Measurements from ENCODE around the gene ACTRT2. TPM values are rescaled to one million over a fixed set of nuclear protein-coding genes. Genes with fewer than 3 reads are reported as not detected.

Gene ACTRT2
- total and polyA plus RNA-seq, 2 of the 8 experiments (the other 6 are each of a cell fraction or from before 2014, with no cell fraction given) = not detected

DNA sequence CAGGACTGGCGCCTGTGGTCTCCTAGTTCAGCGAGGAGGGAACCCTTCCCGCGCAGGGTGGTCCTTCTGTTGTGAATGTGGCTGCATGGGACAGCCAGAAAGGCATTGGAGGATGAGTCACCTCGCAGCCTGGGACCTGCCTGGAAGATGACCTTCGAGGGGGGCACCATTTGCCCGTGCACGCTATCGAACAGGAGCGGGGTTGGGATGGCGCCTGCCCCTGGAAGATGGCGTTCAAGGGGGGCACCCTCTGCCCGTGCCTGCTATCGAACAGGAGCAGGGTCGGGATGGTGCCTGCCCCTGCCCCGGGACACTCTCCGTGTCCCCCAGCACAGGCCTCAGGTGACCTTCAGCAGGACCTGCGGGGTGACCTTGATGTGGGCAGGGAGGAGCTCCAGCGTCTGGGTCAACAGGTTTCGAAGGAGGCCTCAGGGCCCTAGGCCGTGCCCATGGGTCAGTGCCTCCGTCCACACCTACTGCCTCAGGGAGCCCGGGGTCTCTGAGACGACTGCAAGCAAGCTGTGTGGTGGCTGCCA is 1.7 kb upstream of the ACTRT2 start (continued):
- TF ChIP-seq CBX8 (IDR thresholded peaks at IDR 0.05; ENCODE audit: borderline replicate concordance, low read depth, low read length) = no peak
- no peak for TF ChIP-seq HDAC2 (IDR thresholded peaks at IDR 0.05; ENCODE audit: borderline replicate concordance in 1 of 2, low read depth in 2 of 2, low read length in 2 of 2)
- no peak for TF ChIP-seq TAF7 (optimal IDR thresholded peaks at IDR 0.05; ENCODE audit: borderline replicate concordance, low read depth, low read length)
- TF ChIP-seq USF2 (IDR thresholded peaks at IDR 0.05; ENCODE audit: low read length) = no peak
- no peak for TF ChIP-seq EZH2 (IDR thresholded peaks at IDR 0.05; ENCODE audit: low read depth, low read length, severe bottlenecking)
- no peak for TF ChIP-seq HDAC6 (IDR thresholded peaks at IDR 0.05; ENCODE audit: low read depth, low read length)
- no peak for TF ChIP-seq KDM1A (IDR thresholded peaks at IDR 0.05; ENCODE audit: borderline replicate concordance, low read length)
- TF ChIP-seq, protein P1, sequence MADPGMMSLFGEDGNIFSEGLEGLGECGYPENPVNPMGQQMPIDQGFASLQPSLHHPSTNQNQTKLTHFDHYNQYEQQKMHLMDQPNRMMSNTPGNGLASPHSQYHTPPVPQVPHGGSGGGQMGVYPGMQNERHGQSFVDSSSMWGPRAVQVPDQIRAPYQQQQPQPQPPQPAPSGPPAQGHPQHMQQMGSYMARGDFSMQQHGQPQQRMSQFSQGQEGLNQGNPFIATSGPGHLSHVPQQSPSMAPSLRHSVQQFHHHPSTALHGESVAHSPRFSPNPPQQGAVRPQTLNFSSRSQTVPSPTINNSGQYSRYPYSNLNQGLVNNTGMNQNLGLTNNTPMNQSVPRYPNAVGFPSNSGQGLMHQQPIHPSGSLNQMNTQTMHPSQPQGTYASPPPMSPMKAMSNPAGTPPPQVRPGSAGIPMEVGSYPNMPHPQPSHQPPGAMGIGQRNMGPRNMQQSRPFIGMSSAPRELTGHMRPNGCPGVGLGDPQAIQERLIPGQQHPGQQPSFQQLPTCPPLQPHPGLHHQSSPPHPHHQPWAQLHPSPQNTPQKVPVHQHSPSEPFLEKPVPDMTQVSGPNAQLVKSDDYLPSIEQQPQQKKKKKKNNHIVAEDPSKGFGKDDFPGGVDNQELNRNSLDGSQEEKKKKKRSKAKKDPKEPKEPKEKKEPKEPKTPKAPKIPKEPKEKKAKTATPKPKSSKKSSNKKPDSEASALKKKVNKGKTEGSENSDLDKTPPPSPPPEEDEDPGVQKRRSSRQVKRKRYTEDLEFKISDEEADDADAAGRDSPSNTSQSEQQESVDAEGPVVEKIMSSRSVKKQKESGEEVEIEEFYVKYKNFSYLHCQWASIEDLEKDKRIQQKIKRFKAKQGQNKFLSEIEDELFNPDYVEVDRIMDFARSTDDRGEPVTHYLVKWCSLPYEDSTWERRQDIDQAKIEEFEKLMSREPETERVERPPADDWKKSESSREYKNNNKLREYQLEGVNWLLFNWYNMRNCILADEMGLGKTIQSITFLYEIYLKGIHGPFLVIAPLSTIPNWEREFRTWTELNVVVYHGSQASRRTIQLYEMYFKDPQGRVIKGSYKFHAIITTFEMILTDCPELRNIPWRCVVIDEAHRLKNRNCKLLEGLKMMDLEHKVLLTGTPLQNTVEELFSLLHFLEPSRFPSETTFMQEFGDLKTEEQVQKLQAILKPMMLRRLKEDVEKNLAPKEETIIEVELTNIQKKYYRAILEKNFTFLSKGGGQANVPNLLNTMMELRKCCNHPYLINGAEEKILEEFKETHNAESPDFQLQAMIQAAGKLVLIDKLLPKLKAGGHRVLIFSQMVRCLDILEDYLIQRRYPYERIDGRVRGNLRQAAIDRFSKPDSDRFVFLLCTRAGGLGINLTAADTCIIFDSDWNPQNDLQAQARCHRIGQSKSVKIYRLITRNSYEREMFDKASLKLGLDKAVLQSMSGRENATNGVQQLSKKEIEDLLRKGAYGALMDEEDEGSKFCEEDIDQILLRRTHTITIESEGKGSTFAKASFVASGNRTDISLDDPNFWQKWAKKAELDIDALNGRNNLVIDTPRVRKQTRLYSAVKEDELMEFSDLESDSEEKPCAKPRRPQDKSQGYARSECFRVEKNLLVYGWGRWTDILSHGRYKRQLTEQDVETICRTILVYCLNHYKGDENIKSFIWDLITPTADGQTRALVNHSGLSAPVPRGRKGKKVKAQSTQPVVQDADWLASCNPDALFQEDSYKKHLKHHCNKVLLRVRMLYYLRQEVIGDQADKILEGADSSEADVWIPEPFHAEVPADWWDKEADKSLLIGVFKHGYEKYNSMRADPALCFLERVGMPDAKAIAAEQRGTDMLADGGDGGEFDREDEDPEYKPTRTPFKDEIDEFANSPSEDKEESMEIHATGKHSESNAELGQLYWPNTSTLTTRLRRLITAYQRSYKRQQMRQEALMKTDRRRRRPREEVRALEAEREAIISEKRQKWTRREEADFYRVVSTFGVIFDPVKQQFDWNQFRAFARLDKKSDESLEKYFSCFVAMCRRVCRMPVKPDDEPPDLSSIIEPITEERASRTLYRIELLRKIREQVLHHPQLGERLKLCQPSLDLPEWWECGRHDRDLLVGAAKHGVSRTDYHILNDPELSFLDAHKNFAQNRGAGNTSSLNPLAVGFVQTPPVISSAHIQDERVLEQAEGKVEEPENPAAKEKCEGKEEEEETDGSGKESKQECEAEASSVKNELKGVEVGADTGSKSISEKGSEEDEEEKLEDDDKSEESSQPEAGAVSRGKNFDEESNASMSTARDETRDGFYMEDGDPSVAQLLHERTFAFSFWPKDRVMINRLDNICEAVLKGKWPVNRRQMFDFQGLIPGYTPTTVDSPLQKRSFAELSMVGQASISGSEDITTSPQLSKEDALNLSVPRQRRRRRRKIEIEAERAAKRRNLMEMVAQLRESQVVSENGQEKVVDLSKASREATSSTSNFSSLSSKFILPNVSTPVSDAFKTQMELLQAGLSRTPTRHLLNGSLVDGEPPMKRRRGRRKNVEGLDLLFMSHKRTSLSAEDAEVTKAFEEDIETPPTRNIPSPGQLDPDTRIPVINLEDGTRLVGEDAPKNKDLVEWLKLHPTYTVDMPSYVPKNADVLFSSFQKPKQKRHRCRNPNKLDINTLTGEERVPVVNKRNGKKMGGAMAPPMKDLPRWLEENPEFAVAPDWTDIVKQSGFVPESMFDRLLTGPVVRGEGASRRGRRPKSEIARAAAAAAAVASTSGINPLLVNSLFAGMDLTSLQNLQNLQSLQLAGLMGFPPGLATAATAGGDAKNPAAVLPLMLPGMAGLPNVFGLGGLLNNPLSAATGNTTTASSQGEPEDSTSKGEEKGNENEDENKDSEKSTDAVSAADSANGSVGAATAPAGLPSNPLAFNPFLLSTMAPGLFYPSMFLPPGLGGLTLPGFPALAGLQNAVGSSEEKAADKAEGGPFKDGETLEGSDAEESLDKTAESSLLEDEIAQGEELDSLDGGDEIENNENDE (IDR thresholded peaks at IDR 0.05; ENCODE audit: insufficient replicate concordance, low read length) = no peak

All from H1 (cell line).